ENCODE data around the gene MARVELD3. TPM values are rescaled to one million over a fixed set of nuclear protein-coding genes. Genes with fewer than 3 reads are reported as not detected.
"Not testable (repeated sequence)": the region's sequence is repeated elsewhere in the genome, so short reads cannot be mapped to it uniquely, and the experiment has no call there.

Gene MARVELD3
- polyA plus RNA-seq, 2 of the 4 experiments (the other 2 are of a cell fraction): 0.17 to 0.25 TPM

- WGBS (ENCODE audit: missing lambda C conversion rate): 58% methylated on average over 3 of the region's 3 CpGs
- POLR2A ChIA-PET: no interaction called here
- ATAC-seq: peak in 1 of 2 experiments; percentile 27; a peak in 1 of 6 replicates
Measured at GRCh38 chr16:71584543-71585317, 41.3 kb upstream of the MARVELD3 start.

DNA sequence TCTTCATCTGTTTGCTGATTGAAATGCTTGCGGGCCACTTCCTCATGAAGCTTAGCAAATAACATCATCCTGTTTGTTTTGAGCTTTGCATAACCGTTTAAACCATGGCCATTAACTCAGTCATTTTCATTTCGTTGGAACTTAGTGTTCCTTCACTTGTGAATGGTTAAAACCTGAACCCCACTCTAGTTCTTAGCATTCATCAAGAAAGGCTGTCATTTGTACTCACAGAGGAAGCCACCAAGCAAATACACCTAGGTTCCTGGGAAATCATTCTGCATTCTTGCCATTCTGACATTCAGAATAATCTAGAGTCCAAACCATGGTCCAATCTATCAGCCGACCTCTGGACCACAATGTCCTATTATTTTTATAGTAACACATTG is 40.7 kb upstream of the MARVELD3 start:
- Histone ChIP-seq H3K27ac (peak overlapping the region; percentile 12 to 41; a peak in 1 of 6 replicates), H3K4me2 (peak overlapping the region; percentile 55), H3K9me3 (no peaks in the 10 kb centered on the region), H3K4me3 (no peak overlapping the region), H3K4me1 (peaks cover 14% of the 10 kb centered on the region)
- TF ChIP-seq, protein P1, sequence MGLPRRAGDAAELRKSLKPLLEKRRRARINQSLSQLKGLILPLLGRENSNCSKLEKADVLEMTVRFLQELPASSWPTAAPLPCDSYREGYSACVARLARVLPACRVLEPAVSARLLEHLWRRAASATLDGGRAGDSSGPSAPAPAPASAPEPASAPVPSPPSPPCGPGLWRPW (IDR thresholded peaks at IDR 0.05): no peak
- TF ChIP-seq PHF8 (IDR thresholded peaks at IDR 0.05; ENCODE audit: borderline replicate concordance, low read depth) (no peak), PBX3 (IDR thresholded peaks at IDR 0.05) (no peak), MAX (IDR thresholded peaks at IDR 0.05) (no peak)
- ATAC-seq: peak in 1 of 2 experiments; percentile 35; a peak in 1 of 6 replicates
- WGBS (ENCODE audit: missing lambda C conversion rate): 4% methylated on average over 4 of the region's 4 CpGs
- ChIA-PET POLR2A (no interaction called here), CTCF (interaction anchor here (1.0 to 3.4 kb wide), 3 partner anchors 11 to 25 kb away, joined by 3 to 17 read pairs (median 7); no protein-coding TSS in a partner anchor)
- FAIRE-seq: no peak
- peak in 1 of 2 experiments; percentile 12 for DNase-seq (ENCODE audit: low read depth in 1 of 2, low spot score in 1 of 2)

More at GRCh38 chr16:71584543-71585317, 41.3 kb upstream of the MARVELD3 start:
- H3K4me2 ChIP-seq: peak overlapping the region; percentile 55
- FAIRE-seq (no peak), DNase-seq (ENCODE audit: low read depth in 1 of 2, low spot score in 1 of 2) (no peak)
- H3K4me1 ChIP-seq: peaks cover 14% of the 10 kb centered on the region
- CTCF ChIA-PET: interaction anchor here (1.0 to 3.4 kb wide), 4 partner anchors 11 to 27 kb away, joined by 3 to 17 read pairs (median 10); no protein-coding TSS in a partner anchor
- H3K9me3 ChIP-seq: no peaks in the 10 kb centered on the region
- no peak overlapping the region for H3K4me3 ChIP-seq
- H3K27ac ChIP-seq: peak overlapping the region; percentile 12 to 41; a peak in 1 of 6 replicates
- TF ChIP-seq RARB (CRISPR knock-in tag; IDR thresholded peaks at IDR 0.05): no peak
- no peak for TF ChIP-seq RNF2 (IDR thresholded peaks at IDR 0.05; ENCODE audit: borderline replicate concordance, low read depth)
- no peak for TF ChIP-seq CHD4 (IDR thresholded peaks at IDR 0.05; ENCODE audit: borderline replicate concordance)
- no peak for TF ChIP-seq KDM1A (IDR thresholded peaks at IDR 0.05; ENCODE audit: low read depth)
- no peak for TF ChIP-seq E2F6 (IDR thresholded peaks at IDR 0.05; ENCODE audit: borderline replicate concordance, low read depth)
- TF ChIP-seq JUN (IDR thresholded peaks at IDR 0.05): no peak
- TF ChIP-seq GATA3 (IDR thresholded peaks at IDR 0.05; ENCODE audit: borderline replicate concordance): no peak
- no peak for TF ChIP-seq EP300 (IDR thresholded peaks at IDR 0.05)
- TF ChIP-seq HEYL (CRISPR knock-in tag; IDR thresholded peaks at IDR 0.05): no peak
- no peak for TF ChIP-seq POLR2AphosphoS2 (conservative IDR thresholded peaks at IDR 0.05; ENCODE audit: low read length)
- no peak for TF ChIP-seq JUNB (IDR thresholded peaks at IDR 0.05)
- TF ChIP-seq CTCF (IDR thresholded peaks at IDR 0.05): no peak
- TF ChIP-seq RFX5 (IDR thresholded peaks at IDR 0.05): no peak
- TF ChIP-seq, protein P1 (IDR thresholded peaks at IDR 0.05): no peak
- no peak for TF ChIP-seq CHD2 (IDR thresholded peaks at IDR 0.05; ENCODE audit: low read length, partially characterized antibody)

GRCh38 chr16:71589334-71589733 is 36.6 kb upstream of the MARVELD3 start:
- whole genome bisulfite sequencing (ENCODE audit: missing lambda C conversion rate): 88% methylated on average over 13 of the region's 30 CpGs
- H3K4me1 ChIP-seq: peaks cover 14% of the 10 kb centered on the region
- DNase-seq (ENCODE audit: low read depth in 1 of 2, low spot score in 1 of 2); H3K4me2 ChIP-seq; H3K27ac ChIP-seq; H3K4me3 ChIP-seq; H3K9me3 ChIP-seq; FAIRE-seq; CTCF ChIA-PET; POLR2A ChIA-PET; ATAC-seq: not testable (repeated sequence)

DNA sequence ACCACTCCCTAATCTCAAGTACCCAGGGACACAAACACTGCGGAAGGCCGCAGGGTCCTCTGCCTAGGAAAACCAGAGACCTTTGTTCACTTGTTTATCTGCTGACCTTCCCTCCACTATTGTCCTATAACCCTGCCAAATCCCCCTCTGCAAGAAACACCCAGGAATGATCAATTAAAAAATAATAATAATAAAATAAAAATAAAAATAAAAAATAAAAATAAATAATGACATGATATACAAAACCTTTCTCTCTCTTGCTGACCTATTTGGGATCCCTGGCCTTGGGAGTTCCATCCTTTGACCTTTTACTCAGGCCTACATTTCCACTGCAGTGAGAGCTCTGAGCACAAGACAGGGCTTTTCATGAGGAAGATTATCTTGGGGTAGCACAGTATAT is 35.9 kb upstream of the MARVELD3 start:
- POLR2A ChIA-PET; H3K4me1 ChIP-seq; ATAC-seq; H3K9me3 ChIP-seq; H3K4me3 ChIP-seq; DNase-seq (ENCODE audit: low read depth in 1 of 2, low spot score in 1 of 2); FAIRE-seq; H3K4me2 ChIP-seq; H3K27ac ChIP-seq; CTCF ChIA-PET: not testable (repeated sequence)
- no CpG with 5 or more reads among the region's 2 CpGs for WGBS (ENCODE audit: missing lambda C conversion rate)

Data from A549 (cell line).